ENCODE data around the gene SOX13. TPM values are rescaled to one million over a fixed set of nuclear protein-coding genes. Genes with fewer than 3 reads are reported as not detected.

SOX13 gene
- total and polyA plus RNA-seq, 10 of the 15 experiments (the other 5 are each of a cell fraction or from before 2014, with no cell fraction given) = 0.04 to 0.31 (median 0.11) TPM; not detected in 7

DNA sequence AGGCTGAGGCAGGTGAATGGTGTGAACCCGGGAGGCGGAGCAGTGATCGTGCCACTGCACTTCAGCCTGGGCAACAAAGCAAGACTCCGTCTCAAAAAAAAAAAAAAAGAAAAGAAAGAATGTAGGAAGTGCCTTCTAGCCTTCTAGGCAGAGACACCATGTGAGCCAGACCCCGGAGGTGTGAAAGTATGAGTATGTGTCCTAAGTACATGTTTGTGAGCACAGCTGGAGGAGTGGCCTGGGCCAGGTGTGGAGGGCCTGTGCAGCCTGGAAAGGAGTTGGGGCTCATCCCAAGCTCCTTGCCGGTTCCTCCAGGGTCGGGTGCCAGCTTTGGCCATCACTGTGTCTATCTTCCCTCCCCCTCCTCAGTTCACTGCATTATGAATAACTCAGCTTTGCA, 13.0 kb downstream of the SOX13 start (continued):
- TF ChIP-seq, protein P1, sequence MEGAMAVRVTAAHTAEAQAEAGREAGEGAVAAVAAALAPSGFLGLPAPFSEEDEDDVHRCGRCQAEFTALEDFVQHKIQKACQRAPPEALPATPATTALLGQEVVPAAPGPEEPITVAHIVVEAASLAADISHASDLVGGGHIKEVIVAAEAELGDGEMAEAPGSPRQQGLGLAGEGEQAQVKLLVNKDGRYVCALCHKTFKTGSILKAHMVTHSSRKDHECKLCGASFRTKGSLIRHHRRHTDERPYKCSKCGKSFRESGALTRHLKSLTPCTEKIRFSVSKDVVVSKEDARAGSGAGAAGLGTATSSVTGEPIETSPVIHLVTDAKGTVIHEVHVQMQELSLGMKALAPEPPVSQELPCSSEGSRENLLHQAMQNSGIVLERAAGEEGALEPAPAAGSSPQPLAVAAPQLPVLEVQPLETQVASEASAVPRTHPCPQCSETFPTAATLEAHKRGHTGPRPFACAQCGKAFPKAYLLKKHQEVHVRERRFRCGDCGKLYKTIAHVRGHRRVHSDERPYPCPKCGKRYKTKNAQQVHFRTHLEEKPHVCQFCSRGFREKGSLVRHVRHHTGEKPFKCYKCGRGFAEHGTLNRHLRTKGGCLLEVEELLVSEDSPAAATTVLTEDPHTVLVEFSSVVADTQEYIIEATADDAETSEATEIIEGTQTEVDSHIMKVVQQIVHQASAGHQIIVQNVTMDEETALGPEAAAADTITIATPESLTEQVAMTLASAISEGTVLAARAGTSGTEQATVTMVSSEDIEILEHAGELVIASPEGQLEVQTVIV (IDR thresholded peaks at IDR 0.05; ENCODE audit: borderline replicate concordance, partially characterized antibody) = no peak
- TF ChIP-seq, protein P2, sequence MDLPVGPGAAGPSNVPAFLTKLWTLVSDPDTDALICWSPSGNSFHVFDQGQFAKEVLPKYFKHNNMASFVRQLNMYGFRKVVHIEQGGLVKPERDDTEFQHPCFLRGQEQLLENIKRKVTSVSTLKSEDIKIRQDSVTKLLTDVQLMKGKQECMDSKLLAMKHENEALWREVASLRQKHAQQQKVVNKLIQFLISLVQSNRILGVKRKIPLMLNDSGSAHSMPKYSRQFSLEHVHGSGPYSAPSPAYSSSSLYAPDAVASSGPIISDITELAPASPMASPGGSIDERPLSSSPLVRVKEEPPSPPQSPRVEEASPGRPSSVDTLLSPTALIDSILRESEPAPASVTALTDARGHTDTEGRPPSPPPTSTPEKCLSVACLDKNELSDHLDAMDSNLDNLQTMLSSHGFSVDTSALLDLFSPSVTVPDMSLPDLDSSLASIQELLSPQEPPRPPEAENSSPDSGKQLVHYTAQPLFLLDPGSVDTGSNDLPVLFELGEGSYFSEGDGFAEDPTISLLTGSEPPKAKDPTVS (IDR thresholded peaks at IDR 0.05; ENCODE audit: low read depth, low read length) = no peak
- TF ChIP-seq ZNF217 (IDR thresholded peaks at IDR 0.05) (no peak), CHD1 (IDR thresholded peaks at IDR 0.05; ENCODE audit: low read depth, low read length) (no peak), KAT2A (conservative IDR thresholded peaks at IDR 0.05; ENCODE audit: control insufficient read depth, low read depth, low read length) (no peak)

DNA sequence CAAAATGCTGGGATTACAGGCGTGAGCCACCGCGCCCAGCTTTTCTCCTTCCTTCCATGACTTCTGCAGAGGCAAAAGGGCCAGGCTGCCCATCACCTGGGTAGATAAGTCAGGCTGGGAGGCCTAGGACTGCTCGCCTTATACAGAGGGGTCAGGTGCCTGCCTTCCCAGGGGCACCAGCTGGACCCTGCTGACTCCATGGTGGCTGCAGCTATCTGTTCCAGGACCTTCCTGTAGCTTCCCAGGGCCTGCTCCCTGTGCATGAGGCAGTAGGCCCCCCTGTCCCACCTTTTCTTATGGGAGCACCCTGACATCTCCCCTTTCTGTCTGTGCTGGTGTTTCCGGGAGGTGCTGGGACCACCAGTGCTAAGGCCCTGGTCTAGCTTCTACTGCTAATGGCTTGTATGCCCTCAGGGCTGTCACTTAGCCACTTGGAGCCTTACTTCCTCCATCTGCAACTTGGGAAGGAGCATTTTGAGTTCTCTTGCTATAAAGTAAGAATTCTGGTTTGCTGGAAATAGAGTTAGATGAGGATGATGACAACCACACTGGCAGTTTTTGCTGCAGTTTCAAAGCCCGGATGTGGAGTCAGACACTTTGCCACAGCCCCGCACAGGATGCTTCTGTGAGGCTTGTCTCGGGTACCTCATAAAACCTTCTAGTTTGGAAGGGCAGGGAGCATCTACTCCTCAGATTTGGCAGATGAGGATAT, 14.4 kb downstream of the SOX13 start:
- FAIRE-seq (no peak), DNase-seq (ENCODE audit: low read depth, low spot score) (no peak), ATAC-seq (no peak)
- H3K27ac ChIP-seq (ENCODE audit: control insufficient read depth, insufficient read depth) = no peak overlapping the region
- 65% methylated on average over 8 of the region's 8 CpGs for WGBS (ENCODE audit: insufficient coverage, insufficient replicate concordance, low lambda C conversion rate, missing lambda C conversion rate)
- no peaks in the 10 kb centered on the region for H3K36me3 ChIP-seq (ENCODE audit: control insufficient read depth in 2 of 2, insufficient read depth in 2 of 2, low read length in 1 of 2)
- no peaks in the 10 kb centered on the region for H3K79me2 ChIP-seq (ENCODE audit: control insufficient read depth, insufficient read depth, low read length)
- H3K27me3 ChIP-seq (replicated peaks in 1 of 2; ENCODE audit: control insufficient read depth in 2 of 2, insufficient read depth in 2 of 2, low read length in 1 of 2) = no peaks in the 10 kb centered on the region; a peak in 1 of 4 replicates
- intact Hi-C loops (cut with micrococcal nuclease; ENCODE audit: unreplicated experiment) = no loop called here
- no peak overlapping the region for H3K4me2 ChIP-seq (ENCODE audit: control insufficient read depth, insufficient read depth)
- in situ Hi-C loops (cut with MboI) = no loop called here
- no peak overlapping the region for H3K9ac ChIP-seq (ENCODE audit: control insufficient read depth, insufficient read depth, low read length)
- POLR2A ChIA-PET = interaction anchor here (0.6 kb wide), 1 partner anchor 10 kb away, joined by 3 read pairs; no protein-coding TSS in a partner anchor
- CTCF ChIA-PET = no interaction called here
- SMC1A ChIA-PET (ENCODE audit: uncharacterized antibody, unreplicated experiment) = no interaction called here
- no peak overlapping the region for H3K4me3 ChIP-seq
- RAD21 ChIA-PET (ENCODE audit: unreplicated experiment) = interaction anchor here (1.2 kb wide), 1 partner anchor 41 kb away, joined by 4 read pairs; no protein-coding TSS in a partner anchor
- no peaks in the 10 kb centered on the region for H3K9me3 ChIP-seq (replicated peaks; ENCODE audit: control insufficient read depth, insufficient read depth, low read length)
- no peak overlapping the region for H2AFZ ChIP-seq (ENCODE audit: control insufficient read depth, low read depth, low read length)
- BruUV-seq (replicated peaks) = no TSS peak
- no peaks in the 10 kb centered on the region for H4K20me1 ChIP-seq (ENCODE audit: control insufficient read depth, insufficient read depth)
- H3K4me1 ChIP-seq (ENCODE audit: control insufficient read depth, insufficient read depth, low read length) = no peaks in the 10 kb centered on the region
- no peak for TF ChIP-seq MYC (IDR thresholded peaks at IDR 0.05; ENCODE audit: insufficient read depth, insufficient read length, insufficient replicate concordance, low read length, severe bottlenecking)
- TF ChIP-seq, protein P3, sequence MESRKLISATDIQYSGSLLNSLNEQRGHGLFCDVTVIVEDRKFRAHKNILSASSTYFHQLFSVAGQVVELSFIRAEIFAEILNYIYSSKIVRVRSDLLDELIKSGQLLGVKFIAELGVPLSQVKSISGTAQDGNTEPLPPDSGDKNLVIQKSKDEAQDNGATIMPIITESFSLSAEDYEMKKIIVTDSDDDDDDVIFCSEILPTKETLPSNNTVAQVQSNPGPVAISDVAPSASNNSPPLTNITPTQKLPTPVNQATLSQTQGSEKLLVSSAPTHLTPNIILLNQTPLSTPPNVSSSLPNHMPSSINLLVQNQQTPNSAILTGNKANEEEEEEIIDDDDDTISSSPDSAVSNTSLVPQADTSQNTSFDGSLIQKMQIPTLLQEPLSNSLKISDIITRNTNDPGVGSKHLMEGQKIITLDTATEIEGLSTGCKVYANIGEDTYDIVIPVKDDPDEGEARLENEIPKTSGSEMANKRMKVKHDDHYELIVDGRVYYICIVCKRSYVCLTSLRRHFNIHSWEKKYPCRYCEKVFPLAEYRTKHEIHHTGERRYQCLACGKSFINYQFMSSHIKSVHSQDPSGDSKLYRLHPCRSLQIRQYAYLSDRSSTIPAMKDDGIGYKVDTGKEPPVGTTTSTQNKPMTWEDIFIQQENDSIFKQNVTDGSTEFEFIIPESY (IDR thresholded peaks at IDR 0.05) = no peak
- TF ChIP-seq, protein P4, sequence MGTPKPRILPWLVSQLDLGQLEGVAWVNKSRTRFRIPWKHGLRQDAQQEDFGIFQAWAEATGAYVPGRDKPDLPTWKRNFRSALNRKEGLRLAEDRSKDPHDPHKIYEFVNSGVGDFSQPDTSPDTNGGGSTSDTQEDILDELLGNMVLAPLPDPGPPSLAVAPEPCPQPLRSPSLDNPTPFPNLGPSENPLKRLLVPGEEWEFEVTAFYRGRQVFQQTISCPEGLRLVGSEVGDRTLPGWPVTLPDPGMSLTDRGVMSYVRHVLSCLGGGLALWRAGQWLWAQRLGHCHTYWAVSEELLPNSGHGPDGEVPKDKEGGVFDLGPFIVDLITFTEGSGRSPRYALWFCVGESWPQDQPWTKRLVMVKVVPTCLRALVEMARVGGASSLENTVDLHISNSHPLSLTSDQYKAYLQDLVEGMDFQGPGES (IDR thresholded peaks at IDR 0.05) = no peak
- no peak for TF ChIP-seq CHD4 (IDR thresholded peaks at IDR 0.05)
- TF ChIP-seq BHLHE40 (IDR thresholded peaks at IDR 0.05; ENCODE audit: borderline replicate concordance in 1 of 2, low read depth in 2 of 2, low read length in 1 of 2) = no peak
- TF ChIP-seq, protein P5, sequence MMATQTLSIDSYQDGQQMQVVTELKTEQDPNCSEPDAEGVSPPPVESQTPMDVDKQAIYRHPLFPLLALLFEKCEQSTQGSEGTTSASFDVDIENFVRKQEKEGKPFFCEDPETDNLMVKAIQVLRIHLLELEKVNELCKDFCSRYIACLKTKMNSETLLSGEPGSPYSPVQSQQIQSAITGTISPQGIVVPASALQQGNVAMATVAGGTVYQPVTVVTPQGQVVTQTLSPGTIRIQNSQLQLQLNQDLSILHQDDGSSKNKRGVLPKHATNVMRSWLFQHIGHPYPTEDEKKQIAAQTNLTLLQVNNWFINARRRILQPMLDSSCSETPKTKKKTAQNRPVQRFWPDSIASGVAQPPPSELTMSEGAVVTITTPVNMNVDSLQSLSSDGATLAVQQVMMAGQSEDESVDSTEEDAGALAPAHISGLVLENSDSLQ (IDR thresholded peaks at IDR 0.05) = no peak
- no peak for TF ChIP-seq FOXK2 (IDR thresholded peaks at IDR 0.05)
- TF ChIP-seq SMAD1 (IDR thresholded peaks at IDR 0.05; ENCODE audit: low read depth, partially characterized antibody) = no peak
